HCT116 (cell line): ENCODE measurements around the gene NEDD4. TPM values are rescaled to one million over a fixed set of nuclear protein-coding genes. Genes with fewer than 3 reads are reported as not detected.

Experiments used
- ATAC-seq: fragments of 200-7000 bp; cut with Tn5 transposase; 2 replicates; pipeline ENCODE4 v1.9.1; 2020; ENCODE audit warnings: mild to moderate bottlenecking, moderate library complexity
- BruUV-seq: library from RNA; stranded (reverse); fragments of 400-500 nt; replicated peaks from 2 replicates; lab custom pipeline; 2021; lab: Mats Ljungman, UMichigan
- CTCF ChIA-PET: fragments of 300-600 bp; sonication (Branson Sonifier 250); formaldehyde crosslinking; loops from one replicate; lab custom pipeline; 2021; ENCODE audit warnings: antibody characterized with exemption; lab: Charles Lee
- POLR2A ChIA-PET: fragments of 300-600, 350-600 bp; sonication (Branson Sonifier 250); formaldehyde crosslinking; loops from one replicate; lab custom pipeline; 2021; ENCODE audit warnings: antibody characterized with exemption; lab: Charles Lee
- RAD21 ChIA-PET, 2 experiments: fragments of 300-600 bp; sonication (Branson Sonifier 250); formaldehyde crosslinking; loops; one replicate each; lab custom pipeline; 2023; ENCODE audit warnings: low total read pairs in 2 of 2; ENCODE audit not compliant: uncharacterized antibody in 2 of 2, unreplicated experiment in 2 of 2, low non-redundant PET in 1 of 2; lab: Charles Lee
- DNase-seq: peaks from one replicate; pipeline ENCODE4 v3.0.0-alpha.2; 2010; ENCODE audit warnings: low read depth, low spot score
- H2AFZ ChIP-seq: fragments of 200-600 bp; shearing (Covaris generic), sonication (generic); 2 replicates; pipeline ENCODE4 v1.6.1; 2017; ENCODE audit warnings: low read depth, mixed run types, mixed read lengths, antibody characterized with exemption, low read length; ENCODE audit not compliant: poor library complexity, severe bottlenecking
- H3K27ac ChIP-seq: 2 replicates; pipeline ENCODE4 v1.5.1; 2012; ENCODE audit warnings: low read depth, low read length
- H3K27me3 ChIP-seq: fragments of 200-600 bp; sonication (generic); 2 replicates; pipeline ENCODE4 v1.6.1; 2016; ENCODE audit warnings: mixed run types, low read length, mixed read lengths; ENCODE audit not compliant: insufficient read depth
- H3K36me3 ChIP-seq, 2 experiments: fragments of 200-500 bp in 1 of 2; fragments of 200-600 bp in 1 of 2; sonication (Bioruptor generic) in 1 of 2; sonication (generic) in 1 of 2; 2 replicates each; pipeline versions ENCODE4 v1.5.1 to v1.6.1; 2014 to 2016; ENCODE audit warnings: low read length in 2 of 2, inconsistent platforms in 1 of 2, mixed read lengths in 1 of 2, mixed run types in 1 of 2; ENCODE audit not compliant: insufficient read depth in 2 of 2, control insufficient read depth in 1 of 2
- H3K4me1 ChIP-seq, 2 experiments: fragments of 200-600 bp in 1 of 2; sonication (generic) in 1 of 2; 2 replicates each; pipeline versions ENCODE4 v1.5.1 to v1.6.1; 2012 to 2017; ENCODE audit warnings: low read length in 2 of 2, inconsistent platforms in 1 of 2, mild to moderate bottlenecking in 1 of 2, mixed read lengths in 1 of 2, mixed run types in 1 of 2, moderate library complexity in 1 of 2; ENCODE audit not compliant: insufficient read depth in 2 of 2, control insufficient read depth in 1 of 2
- H3K4me2 ChIP-seq: fragments of 200-600 bp; sonication (generic); 2 replicates; pipeline ENCODE4 v1.6.1; 2017; ENCODE audit warnings: mixed run types, low read length, mixed read lengths
- H3K4me3 ChIP-seq, 2 experiments: fragments of 200-600 bp in 1 of 2; sonication (generic) in 1 of 2; replicated peaks in 1 of 2; 2 replicates each; pipeline ENCODE4 v1.5.1; 2011 to 2016; ENCODE audit warnings: low read length in 2 of 2, control low read depth in 1 of 2, low read depth in 1 of 2, mild to moderate bottlenecking in 1 of 2, mixed read lengths in 1 of 2, mixed run types in 1 of 2
- H3K79me2 ChIP-seq: fragments of 200-600 bp; sonication (generic); 2 replicates; pipeline ENCODE4 v1.6.1; 2017; ENCODE audit warnings: mild to moderate bottlenecking, mixed run types, low read length, moderate library complexity, mixed read lengths; ENCODE audit not compliant: insufficient read depth
- H3K9ac ChIP-seq: fragments of 200-600 bp; sonication (generic); 2 replicates; pipeline ENCODE4 v1.6.1; 2016; ENCODE audit warnings: low read length, mixed read lengths
- H3K9me2 ChIP-seq: fragments of 200-600 bp; sonication (generic), shearing (Covaris generic); 2 replicates; pipeline ENCODE4 v1.6.1; 2017; ENCODE audit warnings: mixed run types, mild to moderate bottlenecking, moderate library complexity; ENCODE audit not compliant: insufficient read depth
- H3K9me3 ChIP-seq, 2 experiments: fragments of 200-500 bp in 1 of 2; fragments of 200-600 bp in 1 of 2; sonication (Bioruptor generic) in 1 of 2; sonication (generic) in 1 of 2; 2 replicates each; pipeline ENCODE4 v1.6.1; 2014 to 2017; ENCODE audit warnings: low read length in 2 of 2, mixed read lengths in 2 of 2, inconsistent platforms in 1 of 2, low read depth in 1 of 2, mild to moderate bottlenecking in 1 of 2, mixed run types in 1 of 2, moderate library complexity in 1 of 2; ENCODE audit not compliant: control insufficient read depth in 1 of 2, insufficient read depth in 1 of 2
- H4K20me1 ChIP-seq: fragments of 200-600 bp; sonication (generic), shearing (Covaris generic); 2 replicates; pipeline ENCODE4 v1.6.1; 2017; ENCODE audit warnings: mixed run types, mild to moderate bottlenecking, moderate library complexity; ENCODE audit not compliant: insufficient read depth
- CBX3 ChIP-seq: IDR thresholded peaks from 2 replicates; pipeline ENCODE4 v1.6.1; 2012; ENCODE audit warnings: low read depth
- EGR1 ChIP-seq: IDR thresholded peaks from 2 replicates; pipeline ENCODE4 v1.6.1; 2012; ENCODE audit warnings: low read depth
- EZH2 ChIP-seq: fragments of 200-600 bp; sonication (generic); IDR thresholded peaks from 2 replicates; pipeline ENCODE4 v1.6.1; 2017; ENCODE audit warnings: antibody characterized with exemption, mixed run types
- EZH2phosphoT487 ChIP-seq: fragments of 200-600 bp; IDR thresholded peaks from 2 replicates; pipeline ENCODE4 v1.6.1; 2018; ENCODE audit warnings: antibody characterized with exemption, borderline replicate concordance
- FOSL1 ChIP-seq: IDR thresholded peaks from 2 replicates; pipeline ENCODE4 v1.6.1; 2012; ENCODE audit warnings: low read depth
- RAD21 ChIP-seq: IDR thresholded peaks from 2 replicates; pipeline ENCODE4 v1.6.1; 2012; ENCODE audit warnings: low read depth, mild to moderate bottlenecking
- TCF7L2 ChIP-seq: IDR thresholded peaks from 2 replicates; pipeline ENCODE4 v1.7.0; 2011; ENCODE audit warnings: borderline replicate concordance, inconsistent platforms; ENCODE audit not compliant: insufficient read depth, insufficient read length; ENCODE audit errors: extremely low read depth
- YY1 ChIP-seq: IDR thresholded peaks from 2 replicates; pipeline ENCODE4 v1.6.1; 2011; ENCODE audit warnings: low read length, low read depth, moderate library complexity, mild to moderate bottlenecking; ENCODE audit not compliant: insufficient replicate concordance; ENCODE audit errors: extremely low read depth
- ZFX ChIP-seq: fragments of 450-650 bp; IDR thresholded peaks from 2 replicates; pipeline ENCODE4 v1.6.1; 2017
- intact Hi-C: fragments of 100-400 bp; cut with micrococcal nuclease; formaldehyde crosslinking; loops from 2 replicates; pipeline ENCODE4 v1.10.0; 2022
- total RNA-seq: library from RNA; stranded (reverse); gene quantifications from one replicate; pipeline ENCODE4 v1.2.1, GENCODE V29; 2021; ENCODE audit not compliant: unreplicated experiment
- TF ChIP-seq, protein P1 (sequence below), 3 experiments: fragments of 200-600 bp in 1 of 3; sonication (generic) in 1 of 3; IDR thresholded peaks in 2 of 3; conservative IDR thresholded peaks in 1 of 3; 2 replicates each; pipeline ENCODE4 v1.5.1; 2012 to 2017; ENCODE audit warnings: low read depth in 2 of 3, low read length in 2 of 3, antibody characterized with exemption in 1 of 3, borderline replicate concordance in 1 of 3, control low read depth in 1 of 3, mild to moderate bottlenecking in 1 of 3, mixed read lengths in 1 of 3, mixed run types in 1 of 3, moderate library complexity in 1 of 3; ENCODE audit not compliant: insufficient read depth in 1 of 3
- TF ChIP-seq, protein P2 (sequence below): IDR thresholded peaks from 2 replicates; pipeline ENCODE4 v1.6.1; 2012; ENCODE audit warnings: low read depth

The NEDD4 gene
- total RNA-seq, 1 experiment from 2014 or later, result 13.7 TPM

DNA sequence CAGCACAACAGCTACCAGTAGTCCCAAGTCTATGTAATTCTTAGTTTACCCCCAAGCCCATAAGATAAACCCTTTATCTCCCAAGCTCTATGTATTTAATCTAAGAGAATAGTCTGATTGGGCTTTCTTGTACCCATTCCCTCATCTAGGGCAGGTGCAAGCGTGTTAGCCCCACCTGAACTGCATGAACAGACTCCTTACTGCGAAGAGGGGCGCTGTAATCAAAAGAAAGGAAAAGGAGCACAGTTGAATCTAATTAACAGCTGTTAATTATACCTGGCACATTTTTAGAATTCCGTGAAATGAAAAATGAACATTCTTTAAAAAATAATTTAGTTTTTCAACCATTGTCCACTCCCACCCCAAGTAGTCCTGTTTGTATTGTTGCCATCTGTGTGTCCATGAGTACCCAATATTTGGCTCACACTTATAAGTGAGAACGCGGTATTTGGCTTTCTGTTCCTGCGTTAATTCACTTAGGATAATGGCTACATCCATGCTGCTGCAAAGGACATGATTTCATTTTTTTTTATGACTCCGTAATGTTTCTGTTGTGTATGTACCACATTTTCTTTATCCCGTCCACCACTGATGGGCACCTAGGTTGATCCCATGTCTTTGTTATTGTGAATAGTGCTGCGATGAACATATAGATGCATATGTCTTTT is 26.5 kb upstream of the NEDD4 start:
- ChIA-PET POLR2A (no interaction called here), RAD21 (no interaction called here), CTCF (no interaction called here)
- Histone ChIP-seq H3K27me3 (no peaks in the 10 kb centered on the region), H3K36me3 (no peaks in the 10 kb centered on the region), H3K79me2 (no peaks in the 10 kb centered on the region), H3K4me1 (peaks cover 2 to 9% of the 10 kb centered on the region in 2 experiments; a peak in 2 of 4 replicates), H3K4me3 (peak overlapping the region; percentile 38 to 40; a peak in 3 of 4 replicates), H3K9ac (no peak overlapping the region), H3K9me2 (peaks cover 2% of the 10 kb centered on the region; the same call in 1 of the 2 replicates), H3K27ac (no peak overlapping the region), H3K9me3 (no peaks in the 10 kb centered on the region), H2AFZ (no peak overlapping the region), H4K20me1 (no peaks in the 10 kb centered on the region), H3K4me2 (peak overlapping the region; percentile 54)
- no peak for TF ChIP-seq FOSL1
- TF ChIP-seq, protein P1, sequence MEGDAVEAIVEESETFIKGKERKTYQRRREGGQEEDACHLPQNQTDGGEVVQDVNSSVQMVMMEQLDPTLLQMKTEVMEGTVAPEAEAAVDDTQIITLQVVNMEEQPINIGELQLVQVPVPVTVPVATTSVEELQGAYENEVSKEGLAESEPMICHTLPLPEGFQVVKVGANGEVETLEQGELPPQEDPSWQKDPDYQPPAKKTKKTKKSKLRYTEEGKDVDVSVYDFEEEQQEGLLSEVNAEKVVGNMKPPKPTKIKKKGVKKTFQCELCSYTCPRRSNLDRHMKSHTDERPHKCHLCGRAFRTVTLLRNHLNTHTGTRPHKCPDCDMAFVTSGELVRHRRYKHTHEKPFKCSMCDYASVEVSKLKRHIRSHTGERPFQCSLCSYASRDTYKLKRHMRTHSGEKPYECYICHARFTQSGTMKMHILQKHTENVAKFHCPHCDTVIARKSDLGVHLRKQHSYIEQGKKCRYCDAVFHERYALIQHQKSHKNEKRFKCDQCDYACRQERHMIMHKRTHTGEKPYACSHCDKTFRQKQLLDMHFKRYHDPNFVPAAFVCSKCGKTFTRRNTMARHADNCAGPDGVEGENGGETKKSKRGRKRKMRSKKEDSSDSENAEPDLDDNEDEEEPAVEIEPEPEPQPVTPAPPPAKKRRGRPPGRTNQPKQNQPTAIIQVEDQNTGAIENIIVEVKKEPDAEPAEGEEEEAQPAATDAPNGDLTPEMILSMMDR (IDR thresholded peaks at IDR 0.05 in 2 of 3, conservative IDR thresholded peaks at IDR 0.05 in 1 of 3; ENCODE audit: borderline replicate concordance in 1 of 3, insufficient read depth in 1 of 3, low read depth in 2 of 3, low read length in 2 of 3), result no peak
- no peak for TF ChIP-seq ZFX
- intact Hi-C loops, result no loop called here
- ATAC-seq (no peak), DNase-seq (no peak)
- no TSS peak for BruUV-seq

DNA sequence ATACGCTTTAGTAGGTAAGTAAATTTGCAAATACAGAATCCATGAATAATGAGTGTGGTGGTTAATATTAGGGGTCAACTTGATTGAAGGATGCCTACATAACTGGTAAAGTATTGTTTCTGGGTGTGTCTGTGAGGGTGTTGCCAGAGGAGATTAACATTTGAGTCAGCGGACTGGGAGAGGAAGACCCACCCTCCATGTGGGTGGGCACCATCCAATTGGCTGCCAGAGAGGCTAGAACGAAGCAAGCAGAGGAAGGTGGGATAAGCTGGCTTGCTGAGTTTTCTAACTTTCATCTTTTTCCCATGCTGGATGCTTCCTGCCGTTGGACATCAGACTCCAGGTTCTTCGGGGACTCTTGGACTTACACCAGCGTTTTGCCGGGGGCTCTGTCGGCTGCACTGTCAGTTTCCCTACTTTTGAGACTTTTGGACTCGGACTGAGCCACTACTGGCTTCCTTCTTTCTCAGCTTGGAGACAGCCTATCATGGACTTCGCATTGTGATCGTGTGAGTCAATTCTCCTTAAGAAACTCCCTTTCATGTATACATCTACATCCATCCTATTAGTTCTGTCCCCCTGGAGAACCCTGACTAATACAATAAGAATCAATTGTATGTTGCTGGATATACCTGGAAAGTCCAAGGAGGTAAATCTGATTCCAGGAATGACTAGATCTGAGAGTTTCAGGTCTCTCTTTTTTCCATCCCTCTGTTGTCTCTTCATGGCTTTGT is 25.8 kb upstream of the NEDD4 start:
- Histone ChIP-seq H3K36me3 (no peaks in the 10 kb centered on the region), H3K9ac (no peak overlapping the region), H3K9me3 (no peaks in the 10 kb centered on the region), H3K4me2 (peak overlapping the region; percentile 54), H3K27me3 (no peaks in the 10 kb centered on the region), H3K4me3 (peak overlapping the region; percentile 38 to 40), H4K20me1 (no peaks in the 10 kb centered on the region), H3K9me2 (peaks cover 2% of the 10 kb centered on the region; the same call in 1 of the 2 replicates), H3K4me1 (peaks cover 2 to 9% of the 10 kb centered on the region in 2 experiments; a peak in 2 of 4 replicates), H3K27ac (no peak overlapping the region), H3K79me2 (no peaks in the 10 kb centered on the region), H2AFZ (no peak overlapping the region)
- BruUV-seq, result TSS peak; percentile 67
- RAD21 ChIA-PET, result no interaction called here
- intact Hi-C loops, result no loop called here
- DNase-seq (no peak), ATAC-seq (peak; percentile 75)
- CTCF ChIA-PET, result no interaction called here
- TF ChIP-seq YY1 (no peak), RAD21 (no peak), EZH2phosphoT487 (no peak), CBX3 (no peak), EZH2 (no peak), EGR1 (no peak), TCF7L2 (no peak), ZFX (no peak)
- TF ChIP-seq, protein P2, sequence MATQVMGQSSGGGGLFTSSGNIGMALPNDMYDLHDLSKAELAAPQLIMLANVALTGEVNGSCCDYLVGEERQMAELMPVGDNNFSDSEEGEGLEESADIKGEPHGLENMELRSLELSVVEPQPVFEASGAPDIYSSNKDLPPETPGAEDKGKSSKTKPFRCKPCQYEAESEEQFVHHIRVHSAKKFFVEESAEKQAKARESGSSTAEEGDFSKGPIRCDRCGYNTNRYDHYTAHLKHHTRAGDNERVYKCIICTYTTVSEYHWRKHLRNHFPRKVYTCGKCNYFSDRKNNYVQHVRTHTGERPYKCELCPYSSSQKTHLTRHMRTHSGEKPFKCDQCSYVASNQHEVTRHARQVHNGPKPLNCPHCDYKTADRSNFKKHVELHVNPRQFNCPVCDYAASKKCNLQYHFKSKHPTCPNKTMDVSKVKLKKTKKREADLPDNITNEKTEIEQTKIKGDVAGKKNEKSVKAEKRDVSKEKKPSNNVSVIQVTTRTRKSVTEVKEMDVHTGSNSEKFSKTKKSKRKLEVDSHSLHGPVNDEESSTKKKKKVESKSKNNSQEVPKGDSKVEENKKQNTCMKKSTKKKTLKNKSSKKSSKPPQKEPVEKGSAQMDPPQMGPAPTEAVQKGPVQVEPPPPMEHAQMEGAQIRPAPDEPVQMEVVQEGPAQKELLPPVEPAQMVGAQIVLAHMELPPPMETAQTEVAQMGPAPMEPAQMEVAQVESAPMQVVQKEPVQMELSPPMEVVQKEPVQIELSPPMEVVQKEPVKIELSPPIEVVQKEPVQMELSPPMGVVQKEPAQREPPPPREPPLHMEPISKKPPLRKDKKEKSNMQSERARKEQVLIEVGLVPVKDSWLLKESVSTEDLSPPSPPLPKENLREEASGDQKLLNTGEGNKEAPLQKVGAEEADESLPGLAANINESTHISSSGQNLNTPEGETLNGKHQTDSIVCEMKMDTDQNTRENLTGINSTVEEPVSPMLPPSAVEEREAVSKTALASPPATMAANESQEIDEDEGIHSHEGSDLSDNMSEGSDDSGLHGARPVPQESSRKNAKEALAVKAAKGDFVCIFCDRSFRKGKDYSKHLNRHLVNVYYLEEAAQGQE, result no peak
- POLR2A ChIA-PET, result no interaction called here
